ENCODE measurements around the gene EFL1. TPM values are rescaled to one million over a fixed set of nuclear protein-coding genes. Genes with fewer than 3 reads are reported as not detected.

The EFL1 gene
- total RNA-seq, 2 donors from 2014 or later, result 11.2 to 33.0 TPM

- WGBS, 2 donors, result 90 to 100% methylated on average over 1 of the region's 1 CpG
- Histone ChIP-seq H3K36me3 (replicated peaks in 1 of 2; ENCODE audit: insufficient read depth in 1 of 2, low read depth in 2 of 2) (peaks cover 0 to 9% of the 10 kb centered on the region in 2 donors), H3K9me3 (no peaks in the 10 kb centered on the region), H3K27ac (no peak overlapping the region), H3K27me3 (no peaks in the 10 kb centered on the region), H3K4me3 (no peak overlapping the region), H3K4me1 (no peaks in the 10 kb centered on the region)
- DNase-seq, result no peak
- intact Hi-C loops (cut with DNase I), result no loop called here
- TF ChIP-seq POLR2A (IDR thresholded peaks at IDR 0.05) (no peak), CTCF (IDR thresholded peaks at IDR 0.05) (no peak)
- ATAC-seq, result no peak
Measured at GRCh38 chr15:82133251-82133650, 129.3 kb downstream of the EFL1 start.

- Histone ChIP-seq H3K4me3 (no peak overlapping the region), H3K4me1 (no peaks in the 10 kb centered on the region), H3K27me3 (no peaks in the 10 kb centered on the region), H3K27ac (no peak overlapping the region), H3K9me3 (no peaks in the 10 kb centered on the region), H3K36me3 (replicated peaks in 1 of 2; ENCODE audit: insufficient read depth in 1 of 2, low read depth in 2 of 2) (peaks cover 0 to 6% of the 10 kb centered on the region in 2 donors)
- ATAC-seq (no peak), DNase-seq (no peak)
- 88 to 95% methylated on average over 2 of the region's 2 CpGs for WGBS, 2 donors
- no peak for TF ChIP-seq CTCF (IDR thresholded peaks at IDR 0.05)
- no peak for TF ChIP-seq POLR2A (IDR thresholded peaks at IDR 0.05)
- intact Hi-C loops (cut with DNase I), result no loop called here
Measured at GRCh38 chr15:82132742-82133141, 129.8 kb downstream of the EFL1 start.

- 82 to 84% methylated on average over 6 of the region's 6 CpGs for WGBS, 2 donors
Measured at GRCh38 chr15:82132096-82132495, 130.4 kb downstream of the EFL1 start.

GRCh38 chr15:82130248-82130647 is 132.3 kb downstream of the EFL1 start:
- TF ChIP-seq POLR2A (IDR thresholded peaks at IDR 0.05) (no peak), CTCF (IDR thresholded peaks at IDR 0.05) (no peak)
- DNase-seq (no peak), ATAC-seq (no peak)
- intact Hi-C loops (cut with DNase I), result no loop called here
- no peaks in the 10 kb centered on the region for H3K4me1 ChIP-seq
- H3K9me3 ChIP-seq, result no peaks in the 10 kb centered on the region
- no peak overlapping the region for H3K27ac ChIP-seq
- WGBS, 2 donors, result 77 to 87% methylated on average over 4 of the region's 4 CpGs
- H3K4me3 ChIP-seq, result no peak overlapping the region
- H3K36me3 ChIP-seq (replicated peaks in 1 of 2; ENCODE audit: insufficient read depth in 1 of 2, low read depth in 2 of 2), result peaks cover 0 to 3% of the 10 kb centered on the region in 2 donors
- H3K27me3 ChIP-seq, result no peaks in the 10 kb centered on the region

More at GRCh38 chr15:82132096-82132495, 130.4 kb downstream of the EFL1 start:
- DNase-seq (no peak), ATAC-seq (no peak)
- TF ChIP-seq POLR2A (IDR thresholded peaks at IDR 0.05), result no peak
- no peak for TF ChIP-seq CTCF (IDR thresholded peaks at IDR 0.05)
- H3K9me3 ChIP-seq, result no peaks in the 10 kb centered on the region
- intact Hi-C loops (cut with DNase I), result no loop called here
- no peaks in the 10 kb centered on the region for H3K4me1 ChIP-seq
- no peak overlapping the region for H3K27ac ChIP-seq
- no peaks in the 10 kb centered on the region for H3K27me3 ChIP-seq
- H3K36me3 ChIP-seq (replicated peaks in 1 of 2; ENCODE audit: insufficient read depth in 1 of 2, low read depth in 2 of 2), result peaks cover 0 to 6% of the 10 kb centered on the region in 2 donors
- H3K4me3 ChIP-seq, result no peak overlapping the region

GRCh38 chr15:82129761-82130160 is 132.8 kb downstream of the EFL1 start:
- Histone ChIP-seq H3K36me3 (replicated peaks in 1 of 2; ENCODE audit: insufficient read depth in 1 of 2, low read depth in 2 of 2) (peaks cover 0 to 3% of the 10 kb centered on the region in 2 donors), H3K4me3 (no peak overlapping the region), H3K9me3 (no peaks in the 10 kb centered on the region), H3K4me1 (no peaks in the 10 kb centered on the region), H3K27ac (no peak overlapping the region), H3K27me3 (no peaks in the 10 kb centered on the region)
- intact Hi-C loops (cut with DNase I), result no loop called here
- no peak for DNase-seq
- ATAC-seq, result no peak
- WGBS, 2 donors, result 71 to 78% methylated on average over 5 of the region's 5 CpGs
- no peak for TF ChIP-seq POLR2A (IDR thresholded peaks at IDR 0.05)

Data from body of pancreas (tissue), 4 donors.